BLaER1 (cell line): ENCODE measurements around the gene VAMP5.

ENCODE experiments used
- H3K27ac ChIP-seq: shearing (Covaris generic); formaldehyde crosslinking; 2 replicates; pipeline ENCODE4 v1.8.1; 2022
- H3K27me3 ChIP-seq: shearing (Covaris generic); formaldehyde crosslinking; 2 replicates; pipeline ENCODE4 v1.8.1; 2022
- H3K36me3 ChIP-seq: shearing (Covaris generic); formaldehyde crosslinking; 2 replicates; pipeline ENCODE4 v1.8.1; 2022
- H3K4me1 ChIP-seq: shearing (Covaris generic); formaldehyde crosslinking; 2 replicates; pipeline ENCODE4 v1.8.1; 2022
- H3K4me2 ChIP-seq: shearing (Covaris generic); formaldehyde crosslinking; 2 replicates; pipeline ENCODE4 v1.8.1; 2022
- H3K4me3 ChIP-seq: shearing (Covaris generic); formaldehyde crosslinking; 2 replicates; pipeline ENCODE4 v1.8.1; 2022
- H3K9ac ChIP-seq: shearing (Covaris generic); formaldehyde crosslinking; 2 replicates; pipeline ENCODE4 v1.8.1; 2022
- H3K9me3 ChIP-seq: shearing (Covaris generic); formaldehyde crosslinking; 2 replicates; pipeline ENCODE4 v1.8.1; 2022
- H4K20me1 ChIP-seq: shearing (Covaris generic); formaldehyde crosslinking; 2 replicates; pipeline ENCODE4 v1.8.1; 2022
- Cebpa-rat ChIP-seq: shearing (Covaris generic); IDR thresholded peaks from 2 replicates; pipeline ENCODE4 v1.8.1; 2022

The VAMP5 gene

GRCh38 chr2:85580206-85580605 lies 4.0 kb upstream of the VAMP5 start:
- Histone ChIP-seq H3K36me3 (no peaks in the 10 kb centered on the region; the same call in 1 of the 2 replicates), H3K4me1 (peaks cover 87% of the 10 kb centered on the region), H3K27ac (peak overlapping the region; percentile 95), H3K27me3 (no peaks in the 10 kb centered on the region), H4K20me1 (no peaks in the 10 kb centered on the region), H3K4me3 (peak overlapping the region; percentile 53; the same call in 1 of the 2 replicates), H3K9ac (peak overlapping the region; percentile 79), H3K4me2 (peak overlapping the region; percentile 92), H3K9me3 (no peaks in the 10 kb centered on the region)
- no peak for TF ChIP-seq Cebpa-rat

- Histone ChIP-seq H3K4me2 (peak overlapping the region; percentile 29; the same call in 1 of the 2 replicates), H3K4me3 (no peak overlapping the region), H3K9ac (no peak overlapping the region), H3K27me3 (no peaks in the 10 kb centered on the region), H3K36me3 (no peaks in the 10 kb centered on the region; the same call in 1 of the 2 replicates), H3K27ac (no peak overlapping the region), H3K9me3 (no peaks in the 10 kb centered on the region), H4K20me1 (no peaks in the 10 kb centered on the region), H3K4me1 (peaks cover 93% of the 10 kb centered on the region)
- no peak for TF ChIP-seq Cebpa-rat
Measured at GRCh38 chr2:85582492-85582891, 1.7 kb upstream of the VAMP5 start.

GRCh38 chr2:85583667-85584353 lies 421 bp upstream of the VAMP5 start:
- Histone ChIP-seq H3K36me3 (no peaks in the 10 kb centered on the region; the same call in 1 of the 2 replicates), H3K4me3 (peak overlapping the region; percentile 75), H3K27me3 (no peaks in the 10 kb centered on the region), H4K20me1 (no peaks in the 10 kb centered on the region), H3K9ac (peak overlapping the region; percentile 83), H3K4me1 (peaks cover 93% of the 10 kb centered on the region), H3K9me3 (no peaks in the 10 kb centered on the region), H3K4me2 (peak overlapping the region; percentile 99), H3K27ac (peak overlapping the region; percentile 89)
- TF ChIP-seq Cebpa-rat: 0 out of 2 replicates have a peak, but pooled peaks have one; percentile 31

- peaks cover under 1% of the 10 kb centered on the region; the same call in 1 of the 2 replicates for H3K36me3 ChIP-seq
- H3K9ac ChIP-seq: peak overlapping the region; percentile 83
- peak overlapping the region; percentile 99 for H3K4me2 ChIP-seq
- peak overlapping the region; percentile 89 for H3K27ac ChIP-seq
- peak overlapping the region; percentile 75 for H3K4me3 ChIP-seq
- H3K27me3 ChIP-seq: no peaks in the 10 kb centered on the region
- H4K20me1 ChIP-seq: peaks cover 6% of the 10 kb centered on the region; the same call in 1 of the 2 replicates
- peaks cover 93% of the 10 kb centered on the region for H3K4me1 ChIP-seq
- no peak for TF ChIP-seq Cebpa-rat
- H3K9me3 ChIP-seq: no peaks in the 10 kb centered on the region
Measured at GRCh38 chr2:85584857-85585780, 888 bp downstream of the VAMP5 start.

GRCh38 chr2:85585781-85586105 lies 1.5 kb downstream of the VAMP5 start:
- peaks cover 5% of the 10 kb centered on the region; the same call in 1 of the 2 replicates for H3K36me3 ChIP-seq
- H4K20me1 ChIP-seq: peaks cover 10% of the 10 kb centered on the region; the same call in 1 of the 2 replicates
- peaks cover 93% of the 10 kb centered on the region for H3K4me1 ChIP-seq
- H3K27ac ChIP-seq: peak overlapping the region; percentile 89
- no peaks in the 10 kb centered on the region for H3K27me3 ChIP-seq
- H3K4me3 ChIP-seq: peak overlapping the region; percentile 75
- no peaks in the 10 kb centered on the region for H3K9me3 ChIP-seq
- H3K9ac ChIP-seq: peak overlapping the region; percentile 83
- H3K4me2 ChIP-seq: peak overlapping the region; percentile 99
- no peak for TF ChIP-seq Cebpa-rat

GRCh38 chr2:85588236-85588635 lies 4.0 kb downstream of the VAMP5 start:
- no peaks in the 10 kb centered on the region for H3K9me3 ChIP-seq
- peaks cover 72% of the 10 kb centered on the region for H3K4me1 ChIP-seq
- TF ChIP-seq Cebpa-rat: peak; percentile 46; the same call in 1 of the 2 replicates
- H3K4me3 ChIP-seq: no peak overlapping the region
- H3K36me3 ChIP-seq: peaks cover 28% of the 10 kb centered on the region
- peak overlapping the region; percentile 70 for H3K27ac ChIP-seq
- peak overlapping the region; percentile 99 for H3K4me2 ChIP-seq
- peaks cover 18% of the 10 kb centered on the region; the same call in 1 of the 2 replicates for H4K20me1 ChIP-seq
- no peaks in the 10 kb centered on the region for H3K27me3 ChIP-seq
- H3K9ac ChIP-seq: peak overlapping the region; percentile 49

GRCh38 chr2:85588645-85589044 lies 4.4 kb downstream of the VAMP5 start:
- Histone ChIP-seq H4K20me1 (peaks cover 18% of the 10 kb centered on the region; the same call in 1 of the 2 replicates), H3K4me3 (no peak overlapping the region), H3K4me2 (peak overlapping the region; percentile 99), H3K9me3 (no peaks in the 10 kb centered on the region), H3K9ac (peak overlapping the region; percentile 49), H3K27ac (peak overlapping the region; percentile 70), H3K4me1 (peaks cover 68% of the 10 kb centered on the region), H3K27me3 (no peaks in the 10 kb centered on the region), H3K36me3 (peaks cover 30% of the 10 kb centered on the region)
- no peak for TF ChIP-seq Cebpa-rat

- H3K27ac ChIP-seq: no peak overlapping the region
- H4K20me1 ChIP-seq: peaks cover 18% of the 10 kb centered on the region; the same call in 1 of the 2 replicates
- no peaks in the 10 kb centered on the region for H3K9me3 ChIP-seq
- no peak for TF ChIP-seq Cebpa-rat
- peak overlapping the region; percentile 99 for H3K4me2 ChIP-seq
- peak overlapping the region; percentile 49; the same call in 1 of the 2 replicates for H3K9ac ChIP-seq
- peaks cover 30% of the 10 kb centered on the region for H3K36me3 ChIP-seq
- H3K4me3 ChIP-seq: no peak overlapping the region
- no peaks in the 10 kb centered on the region for H3K27me3 ChIP-seq
- peaks cover 68% of the 10 kb centered on the region for H3K4me1 ChIP-seq
Measured at GRCh38 chr2:85589181-85589580, 5.0 kb downstream of the VAMP5 start.

- peak overlapping the region; percentile 46 for H3K4me2 ChIP-seq
- no peak overlapping the region for H3K27ac ChIP-seq
- no peak overlapping the region for H3K9ac ChIP-seq
- H3K27me3 ChIP-seq: no peaks in the 10 kb centered on the region
- H3K4me3 ChIP-seq: no peak overlapping the region
- H3K9me3 ChIP-seq: no peaks in the 10 kb centered on the region
- peaks cover 72% of the 10 kb centered on the region for H3K4me1 ChIP-seq
- H4K20me1 ChIP-seq: peaks cover 18% of the 10 kb centered on the region; the same call in 1 of the 2 replicates
- H3K36me3 ChIP-seq: peaks cover 30% of the 10 kb centered on the region
- no peak for TF ChIP-seq Cebpa-rat
Measured at GRCh38 chr2:85589982-85590791, 6.0 kb downstream of the VAMP5 start.
